Osteocyte (in vitro differentiated cells): ENCODE measurements around the gene ZNF438. TPM values are rescaled to one million over a fixed set of nuclear protein-coding genes. Genes with fewer than 3 reads are reported as not detected.

Experiments used
- DNase-seq: peaks from one replicate; pipeline ENCODE4 v3.0.0; 2021; ENCODE audit warnings: mixed read lengths; ENCODE audit not compliant: unreplicated experiment; ENCODE audit errors: extremely low spot score
- H3K27ac Mint-ChIP-seq: one replicate; pipeline ENCODE4 v1.8.0; 2021; ENCODE audit warnings: mild to moderate bottlenecking, mixed read lengths; ENCODE audit not compliant: unreplicated experiment
- H3K27me3 Mint-ChIP-seq: one replicate; pipeline ENCODE4 v1.8.0; 2021; ENCODE audit warnings: mixed read lengths; ENCODE audit not compliant: unreplicated experiment
- H3K36me3 Mint-ChIP-seq: one replicate; pipeline ENCODE4 v1.8.0; 2021; ENCODE audit warnings: mixed read lengths; ENCODE audit not compliant: unreplicated experiment
- H3K4me1 Mint-ChIP-seq: one replicate; pipeline ENCODE4 v1.8.0; 2021; ENCODE audit warnings: mixed read lengths; ENCODE audit not compliant: unreplicated experiment
- H3K4me3 Mint-ChIP-seq: one replicate; pipeline ENCODE4 v1.8.0; 2021; ENCODE audit warnings: mild to moderate bottlenecking, moderate library complexity, mixed read lengths; ENCODE audit not compliant: unreplicated experiment
- H3K9me3 Mint-ChIP-seq: one replicate; pipeline ENCODE4 v1.8.0; 2021; ENCODE audit warnings: mixed read lengths; ENCODE audit not compliant: unreplicated experiment
- CTCF ChIP-seq: fragments of 200-600 bp; sonication (generic); IDR thresholded peaks from 2 replicates; pipeline ENCODE4 v1.5.0; 2021; ENCODE audit warnings: antibody characterized with exemption, mild to moderate bottlenecking, moderate library complexity
- total RNA-seq: library from RNA; stranded (reverse); gene quantifications from 2 replicates; pipeline ENCODE4 v1.2.1, GENCODE V29; 2021

ZNF438 gene
- total RNA-seq, 1 donor from 2014 or later, result 4.8 TPM

DNA sequence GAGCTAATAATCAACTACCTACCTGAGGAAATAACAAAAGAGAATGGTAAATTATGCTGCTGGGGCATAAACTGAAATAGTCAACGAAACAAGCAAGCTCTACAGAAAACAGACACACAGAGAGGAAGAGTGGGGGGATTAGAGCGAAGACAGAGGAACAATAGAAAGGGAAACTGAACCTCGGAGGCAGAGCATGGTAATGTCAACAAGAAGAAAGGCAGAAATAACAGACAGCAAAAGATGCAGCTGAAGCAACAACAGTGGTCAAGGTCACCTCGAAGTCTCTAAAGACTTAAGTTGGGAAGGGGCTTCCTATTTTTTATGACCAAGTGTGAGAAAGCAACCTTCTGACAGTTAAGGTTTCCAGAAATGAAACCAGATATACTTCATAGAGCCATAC is 177.0 kb downstream of the ZNF438 start:
- DNase-seq, result no peak
- Mint-ChIP-seq H3K4me3 (no peak overlapping the region), H3K36me3 (peaks cover 5% of the 10 kb centered on the region), H3K27me3 (no peaks in the 10 kb centered on the region), H3K27ac (no peak overlapping the region), H3K9me3 (no peaks in the 10 kb centered on the region), H3K4me1 (peaks cover 10% of the 10 kb centered on the region)
- TF ChIP-seq CTCF, result no peak

DNA sequence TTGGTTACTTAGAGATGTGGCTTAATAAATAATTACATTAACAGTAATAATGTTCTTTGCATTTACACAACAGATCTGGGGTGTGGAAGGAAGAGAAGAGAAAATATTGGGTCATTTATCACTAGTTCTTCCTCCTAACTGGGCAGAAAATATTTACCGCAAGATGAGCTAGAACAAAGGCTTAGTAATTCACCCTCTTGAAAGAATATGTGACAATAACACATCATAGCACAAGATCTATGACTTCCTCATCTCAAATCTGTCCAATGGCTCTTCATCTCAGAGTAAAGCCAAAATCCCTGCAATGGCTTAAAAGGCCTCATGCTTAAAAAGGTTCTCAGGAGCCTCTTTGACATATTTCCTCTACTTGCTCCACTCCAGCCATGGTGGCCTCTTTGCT is 178.6 kb downstream of the ZNF438 start:
- H3K27me3 Mint-ChIP-seq, result no peaks in the 10 kb centered on the region
- H3K9me3 Mint-ChIP-seq, result no peaks in the 10 kb centered on the region
- DNase-seq, result no peak
- no peak for TF ChIP-seq CTCF
- peaks cover 16% of the 10 kb centered on the region for H3K36me3 Mint-ChIP-seq
- H3K4me3 Mint-ChIP-seq, result no peak overlapping the region
- peaks cover 3% of the 10 kb centered on the region for H3K4me1 Mint-ChIP-seq
- no peak overlapping the region for H3K27ac Mint-ChIP-seq

GRCh38 chr10:30850776-30851175 is 180.9 kb downstream of the ZNF438 start:
- peaks cover 3% of the 10 kb centered on the region for H3K4me1 Mint-ChIP-seq
- H3K27me3 Mint-ChIP-seq, result no peaks in the 10 kb centered on the region
- H3K27ac Mint-ChIP-seq, result no peak overlapping the region
- no peaks in the 10 kb centered on the region for H3K9me3 Mint-ChIP-seq
- no peak overlapping the region for H3K4me3 Mint-ChIP-seq
- DNase-seq, result no peak
- peaks cover 21% of the 10 kb centered on the region for H3K36me3 Mint-ChIP-seq
- TF ChIP-seq CTCF, result no peak

DNA sequence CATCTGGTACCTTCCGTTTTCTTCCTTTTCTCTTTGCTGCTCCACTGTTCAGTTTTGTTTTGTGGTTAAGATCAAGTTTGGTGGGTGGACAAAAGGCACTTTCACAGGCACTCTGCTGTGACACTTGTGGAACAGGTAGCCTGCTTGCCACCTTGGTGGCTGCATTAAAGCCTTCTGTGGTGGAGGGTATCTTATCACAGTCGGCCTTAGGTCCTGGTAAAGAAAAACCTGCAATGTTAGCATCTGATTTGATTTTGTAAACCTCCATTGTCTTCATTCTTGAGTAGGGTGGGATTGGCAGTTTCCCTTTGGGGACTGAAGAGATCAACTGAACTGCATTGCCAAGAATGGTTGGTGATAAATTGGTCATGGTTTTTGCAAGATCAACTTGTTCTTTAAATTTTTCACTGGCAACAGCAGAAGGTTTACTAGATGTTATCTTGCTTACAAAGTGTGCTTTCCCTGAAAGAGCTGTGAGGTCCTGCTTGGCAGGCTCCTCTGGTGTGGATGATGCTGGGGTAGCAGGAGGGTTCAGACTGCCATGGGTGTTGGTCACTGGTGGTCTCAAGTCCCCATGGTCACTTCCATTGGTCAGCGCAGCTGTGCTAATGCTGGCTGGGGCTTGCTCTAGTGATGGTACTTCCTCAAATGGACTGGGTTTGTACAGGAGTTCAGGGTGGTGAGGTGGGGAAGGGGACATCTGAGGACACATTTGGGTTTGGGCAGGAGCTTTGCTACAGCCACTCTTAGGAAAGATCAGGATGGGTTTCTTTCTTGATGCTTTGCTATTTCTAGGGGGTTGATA is 182.2 kb downstream of the ZNF438 start:
- no peak for TF ChIP-seq CTCF
- H3K27me3 Mint-ChIP-seq, result no peaks in the 10 kb centered on the region
- no peak overlapping the region for H3K4me3 Mint-ChIP-seq
- no peaks in the 10 kb centered on the region for H3K4me1 Mint-ChIP-seq
- no peak for DNase-seq
- no peak overlapping the region for H3K27ac Mint-ChIP-seq
- H3K36me3 Mint-ChIP-seq, result peaks cover 27% of the 10 kb centered on the region
- no peaks in the 10 kb centered on the region for H3K9me3 Mint-ChIP-seq

DNA sequence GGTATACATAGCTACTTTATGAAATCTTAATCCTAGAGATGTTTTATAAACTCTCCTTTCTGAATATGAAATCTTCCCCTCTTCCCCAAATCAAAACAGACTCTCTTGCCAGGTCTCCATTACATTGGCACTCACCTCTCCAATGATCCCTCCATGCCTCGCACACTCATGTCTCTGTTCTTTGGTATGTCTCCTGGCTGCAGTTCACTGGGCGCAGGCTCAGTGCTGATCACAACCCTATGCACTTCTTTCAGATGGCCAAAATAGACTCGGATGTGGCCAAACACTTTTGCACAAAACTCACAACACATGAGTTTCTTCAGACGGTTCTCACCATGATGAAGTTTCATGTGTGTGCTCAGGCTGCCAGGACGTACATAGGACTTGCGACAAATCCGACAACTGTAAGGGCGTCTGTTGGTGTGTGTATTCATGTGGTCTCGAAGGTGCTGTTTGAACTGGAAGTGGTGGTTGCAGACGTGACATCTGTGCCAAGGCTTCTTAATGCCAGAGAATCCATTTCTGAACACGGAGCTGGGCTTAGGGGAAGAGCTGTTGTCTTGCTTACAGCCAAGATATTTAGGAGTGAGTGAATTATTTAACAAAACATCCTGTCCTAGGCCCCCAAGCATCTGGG is 183.2 kb downstream of the ZNF438 start:
- H3K4me1 Mint-ChIP-seq, result no peaks in the 10 kb centered on the region
- no peak overlapping the region for H3K27ac Mint-ChIP-seq
- no peak for TF ChIP-seq CTCF
- no peaks in the 10 kb centered on the region for H3K27me3 Mint-ChIP-seq
- H3K9me3 Mint-ChIP-seq, result no peaks in the 10 kb centered on the region
- no peak overlapping the region for H3K4me3 Mint-ChIP-seq
- H3K36me3 Mint-ChIP-seq, result peaks cover 24% of the 10 kb centered on the region
- no peak for DNase-seq
